ENCODE results near the gene PIGZ. TPM values are rescaled to one million over a fixed set of nuclear protein-coding genes. Genes with fewer than 3 reads are reported as not detected.

The PIGZ gene
- total and polyA plus RNA-seq, 12 donors: 0.39 to 4.0 (median 2.1) TPM

DNA sequence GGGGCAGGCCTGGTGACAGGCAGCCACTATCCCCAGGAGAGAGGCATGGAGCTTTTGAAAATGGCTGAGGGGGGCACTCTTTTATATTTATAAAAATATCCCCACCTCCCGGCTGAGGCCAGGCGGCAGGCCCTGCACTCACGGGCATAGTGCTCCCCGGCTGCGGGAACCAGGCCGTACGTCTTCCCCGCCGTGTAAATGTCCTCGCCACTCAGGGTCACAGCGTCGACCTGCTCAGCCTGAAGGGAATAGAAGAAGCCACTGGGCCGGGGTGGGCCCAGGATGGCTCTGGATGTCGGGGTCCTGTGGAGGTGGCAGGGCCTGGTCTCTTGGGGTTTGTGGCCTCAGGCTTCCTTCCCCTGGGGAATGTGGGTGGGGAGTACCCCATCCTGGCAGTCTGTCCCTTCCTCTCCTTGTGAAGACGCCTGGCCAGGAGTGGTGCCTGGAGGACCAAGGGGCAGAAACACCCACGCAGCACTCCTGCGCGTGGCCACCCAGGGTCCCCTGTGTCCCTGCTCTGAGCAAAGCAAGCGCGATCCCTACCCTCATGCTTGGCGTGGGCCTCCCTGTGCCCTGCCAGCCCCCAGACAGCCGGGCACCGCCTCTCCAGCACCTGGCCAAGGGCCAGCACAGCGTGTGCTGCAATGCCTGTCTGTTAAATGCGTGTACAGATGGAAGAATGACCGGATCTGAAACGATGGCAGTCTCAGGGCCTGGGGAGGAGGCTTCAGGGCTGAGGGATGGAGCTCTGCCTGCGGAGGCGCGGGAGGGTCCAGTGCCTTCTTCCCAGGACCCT lies 42.1 kb upstream of the PIGZ start:
- TF ChIP-seq, protein P1, sequence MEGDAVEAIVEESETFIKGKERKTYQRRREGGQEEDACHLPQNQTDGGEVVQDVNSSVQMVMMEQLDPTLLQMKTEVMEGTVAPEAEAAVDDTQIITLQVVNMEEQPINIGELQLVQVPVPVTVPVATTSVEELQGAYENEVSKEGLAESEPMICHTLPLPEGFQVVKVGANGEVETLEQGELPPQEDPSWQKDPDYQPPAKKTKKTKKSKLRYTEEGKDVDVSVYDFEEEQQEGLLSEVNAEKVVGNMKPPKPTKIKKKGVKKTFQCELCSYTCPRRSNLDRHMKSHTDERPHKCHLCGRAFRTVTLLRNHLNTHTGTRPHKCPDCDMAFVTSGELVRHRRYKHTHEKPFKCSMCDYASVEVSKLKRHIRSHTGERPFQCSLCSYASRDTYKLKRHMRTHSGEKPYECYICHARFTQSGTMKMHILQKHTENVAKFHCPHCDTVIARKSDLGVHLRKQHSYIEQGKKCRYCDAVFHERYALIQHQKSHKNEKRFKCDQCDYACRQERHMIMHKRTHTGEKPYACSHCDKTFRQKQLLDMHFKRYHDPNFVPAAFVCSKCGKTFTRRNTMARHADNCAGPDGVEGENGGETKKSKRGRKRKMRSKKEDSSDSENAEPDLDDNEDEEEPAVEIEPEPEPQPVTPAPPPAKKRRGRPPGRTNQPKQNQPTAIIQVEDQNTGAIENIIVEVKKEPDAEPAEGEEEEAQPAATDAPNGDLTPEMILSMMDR (IDR thresholded peaks at IDR 0.05): no peak
- no peak for TF ChIP-seq POLR2A (IDR thresholded peaks at IDR 0.05)
- H3K9me3 ChIP-seq (replicated peaks in 1 of 3): no peaks in the 10 kb centered on the region
- 60 to 86% (median 78%) methylated on average over 13 to 30 of the region's 30 CpGs for WGBS, 4 donors
- H3K4me3 ChIP-seq: no peak overlapping the region
- no peak overlapping the region for H3K27ac ChIP-seq
- no peaks in the 10 kb centered on the region for H3K36me3 ChIP-seq (replicated peaks in 1 of 2)
- no peak for DNase-seq
- no peaks in the 10 kb centered on the region for H3K4me1 ChIP-seq (replicated peaks in 1 of 2)
- H3K27me3 ChIP-seq: peaks cover 7% of the 10 kb centered on the region
- intact Hi-C loops (cut with DNase I): no loop called here

DNA sequence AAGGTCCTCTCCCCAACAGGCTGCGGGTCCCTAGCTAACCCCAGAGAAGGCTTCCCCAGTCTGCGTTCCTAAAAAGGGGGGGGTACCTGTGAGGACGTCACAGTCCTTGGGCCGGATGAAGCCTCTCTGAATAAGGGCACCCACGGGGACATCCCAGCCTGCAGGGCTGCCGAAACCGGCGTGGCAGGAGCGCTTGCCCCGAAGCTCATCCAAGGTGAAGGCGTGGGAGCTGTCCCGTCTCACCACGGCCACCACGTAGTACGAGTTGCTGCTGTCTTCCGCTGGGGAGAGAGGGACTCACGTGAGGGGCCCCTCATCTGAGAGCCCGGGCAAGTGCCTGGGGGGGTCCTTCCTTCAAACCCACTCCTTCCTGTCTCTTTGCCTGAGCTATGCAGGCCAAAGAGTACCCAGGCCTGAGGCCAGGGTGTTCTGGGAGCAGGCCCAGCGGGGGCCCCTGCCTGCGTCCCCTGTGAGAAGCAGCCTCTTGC lies 40.9 kb upstream of the PIGZ start:
- no peak overlapping the region for H3K4me3 ChIP-seq
- H3K27ac ChIP-seq: no peak overlapping the region
- H3K36me3 ChIP-seq (replicated peaks in 1 of 2): no peaks in the 10 kb centered on the region
- TF ChIP-seq, protein P1 (IDR thresholded peaks at IDR 0.05): no peak
- no peak for TF ChIP-seq POLR2A (IDR thresholded peaks at IDR 0.05)
- H3K4me1 ChIP-seq (replicated peaks in 1 of 2): no peaks in the 10 kb centered on the region
- no peaks in the 10 kb centered on the region for H3K9me3 ChIP-seq (replicated peaks in 1 of 3)
- 89 to 94% (median 91%) methylated on average over 9 to 20 of the region's 20 CpGs for WGBS, 4 donors
- no peak for DNase-seq
- H3K27me3 ChIP-seq: peaks cover 2% of the 10 kb centered on the region
- intact Hi-C loops (cut with DNase I): loop anchor here (10.0 kb wide), 1 partner anchor 175 kb away; no protein-coding TSS in a partner anchor

DNA sequence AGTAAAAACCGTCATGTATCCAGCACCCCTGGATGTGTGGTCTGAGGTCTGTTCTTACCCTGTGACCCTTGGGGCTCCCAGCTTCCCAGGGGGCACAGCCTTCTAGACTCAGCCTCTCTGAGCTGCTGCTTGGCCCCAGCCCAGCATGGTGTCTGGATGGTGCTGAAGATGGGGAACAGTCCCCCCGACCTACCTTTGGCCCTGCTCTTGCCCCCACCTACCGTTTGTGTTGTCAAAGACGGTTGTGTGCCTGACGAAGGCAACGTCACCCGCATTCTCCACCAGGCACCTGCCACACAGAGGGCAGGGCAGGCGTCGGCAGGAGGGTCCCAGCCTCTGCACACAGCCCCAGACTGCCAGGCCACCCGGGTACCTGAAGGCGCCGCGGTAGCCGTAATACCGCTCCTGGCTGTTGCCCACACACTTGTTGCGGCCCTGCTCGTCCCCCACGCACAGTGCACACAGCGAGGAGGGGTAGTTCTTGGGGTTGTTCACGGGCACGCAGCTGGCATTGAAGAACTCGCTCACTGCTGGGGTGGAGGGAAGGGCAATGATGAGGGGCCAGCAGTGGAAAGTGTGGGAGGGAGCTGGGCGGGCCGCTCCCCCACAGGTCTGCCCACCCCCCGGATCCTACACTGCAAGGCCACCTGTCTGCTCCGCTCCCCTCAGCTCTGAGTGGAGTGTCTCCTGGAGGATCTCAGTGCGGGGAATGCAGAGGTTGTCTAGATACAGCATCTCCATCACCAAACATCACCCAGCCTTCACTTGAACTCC lies 40.0 kb upstream of the PIGZ start:
- peak in 1 of 7 donors; percentile 13 for DNase-seq
- 51 to 89% (median 87%) methylated on average over 3 to 27 of the region's 27 CpGs for WGBS, 4 donors
- Histone ChIP-seq H3K27ac (no peak overlapping the region), H3K9me3 (replicated peaks in 1 of 3) (no peaks in the 10 kb centered on the region), H3K4me3 (no peak overlapping the region), H3K4me1 (replicated peaks in 1 of 2) (peaks cover 0 to 1% of the 10 kb centered on the region in 2 donors), H3K36me3 (replicated peaks in 1 of 2) (no peaks in the 10 kb centered on the region), H3K27me3 (no peaks in the 10 kb centered on the region)
- no peak for TF ChIP-seq POLR2A (IDR thresholded peaks at IDR 0.05)
- intact Hi-C loops (cut with DNase I): loop anchor here (10.0 kb wide), 1 partner anchor 176 kb away; no protein-coding TSS in a partner anchor

DNA sequence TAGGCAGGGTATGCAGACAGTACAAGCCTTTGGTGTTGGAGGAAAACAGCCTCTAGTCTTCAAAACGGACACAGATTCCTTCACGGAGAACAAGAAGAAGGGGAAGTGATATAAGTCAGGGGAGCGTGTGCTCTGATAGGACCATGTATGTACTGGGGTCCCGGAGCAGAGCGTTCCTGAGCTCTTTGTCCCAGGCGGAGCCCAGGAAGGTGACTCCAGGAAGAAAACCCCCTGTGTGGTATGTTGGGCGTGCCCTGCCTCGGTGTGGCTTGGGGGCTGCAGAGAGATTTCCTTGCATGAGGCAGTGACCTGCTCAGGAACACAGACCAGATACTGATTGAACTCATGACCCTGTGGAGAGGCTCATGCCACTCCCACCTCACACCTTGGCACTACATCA lies 39.3 kb upstream of the PIGZ start:
- TF ChIP-seq POLR2A (IDR thresholded peaks at IDR 0.05): no peak
- TF ChIP-seq, protein P1 (IDR thresholded peaks at IDR 0.05): no peak
- Histone ChIP-seq H3K4me3 (no peak overlapping the region), H3K9me3 (replicated peaks in 1 of 3) (no peaks in the 10 kb centered on the region), H3K36me3 (replicated peaks in 1 of 2) (no peaks in the 10 kb centered on the region), H3K4me1 (replicated peaks in 1 of 2) (peaks cover 0 to 3% of the 10 kb centered on the region in 2 donors), H3K27me3 (no peaks in the 10 kb centered on the region), H3K27ac (no peak overlapping the region)
- DNase-seq: no peak
- intact Hi-C loops (cut with DNase I): loop anchor here (10.0 kb wide), 1 partner anchor 177 kb away; no protein-coding TSS in a partner anchor
- 75 to 84% (median 81%) methylated on average over 8 of the region's 8 CpGs for WGBS, 4 donors
